ENCODE results near the gene MSI2. TPM values are rescaled to one million over a fixed set of nuclear protein-coding genes. Genes with fewer than 3 reads are reported as not detected.

Gene MSI2
- polyA plus RNA-seq, 3 donors: 82.8 to 94.6 (median 84.0) TPM

- no peak for DNase-seq (ENCODE audit: low read depth in 3 of 3, low spot score in 2 of 3)
Observed at GRCh38 chr17:57269052-57269451, 12.7 kb downstream of the MSI2 start.

GRCh38 chr17:57269598-57270255 lies 13.4 kb downstream of the MSI2 start:
- DNase-seq (ENCODE audit: low read depth in 3 of 3, low spot score in 2 of 3): no peak

GRCh38 chr17:57270801-57271245 lies 14.5 kb downstream of the MSI2 start:
- no peak for DNase-seq (ENCODE audit: low read depth in 3 of 3, low spot score in 2 of 3)

- no peak for DNase-seq (ENCODE audit: low read depth in 3 of 3, low spot score in 2 of 3)
Observed at GRCh38 chr17:57271821-57272220, 15.5 kb downstream of the MSI2 start.

GRCh38 chr17:57273490-57273889 lies 17.2 kb downstream of the MSI2 start:
- no peak for DNase-seq (ENCODE audit: low read depth in 3 of 3, low spot score in 2 of 3)

GRCh38 chr17:57274162-57274561 lies 17.8 kb downstream of the MSI2 start:
- DNase-seq (ENCODE audit: low read depth in 3 of 3, low spot score in 2 of 3): no peak

GRCh38 chr17:57275071-57275764 lies 18.9 kb downstream of the MSI2 start:
- DNase-seq (ENCODE audit: low read depth in 3 of 3, low spot score in 2 of 3): no peak

- DNase-seq (ENCODE audit: low read depth in 3 of 3, low spot score in 2 of 3): no peak
Observed at GRCh38 chr17:57276621-57277020, 20.3 kb downstream of the MSI2 start.

- DNase-seq (ENCODE audit: low read depth in 3 of 3, low spot score in 2 of 3): no peak
Observed at GRCh38 chr17:57277923-57278604, 21.7 kb downstream of the MSI2 start.

GRCh38 chr17:57278740-57279387 lies 22.5 kb downstream of the MSI2 start:
- DNase-seq (ENCODE audit: low read depth in 3 of 3, low spot score in 2 of 3): no peak

GRCh38 chr17:57279432-57279831 lies 23.1 kb downstream of the MSI2 start:
- DNase-seq (ENCODE audit: low read depth in 3 of 3, low spot score in 2 of 3): no peak

GRCh38 chr17:57281887-57282286 lies 25.6 kb downstream of the MSI2 start:
- DNase-seq (ENCODE audit: low read depth in 3 of 3, low spot score in 2 of 3): no peak

- DNase-seq (ENCODE audit: low read depth in 3 of 3, low spot score in 2 of 3): no peak
Observed at GRCh38 chr17:57282296-57282695, 26.0 kb downstream of the MSI2 start.

- DNase-seq (ENCODE audit: low read depth in 3 of 3, low spot score in 2 of 3): no peak
Observed at GRCh38 chr17:57283203-57283971, 27.1 kb downstream of the MSI2 start.

GRCh38 chr17:57284583-57284982 lies 28.3 kb downstream of the MSI2 start:
- no peak for DNase-seq (ENCODE audit: low read depth in 3 of 3, low spot score in 2 of 3)

GRCh38 chr17:57284984-57285646 lies 28.8 kb downstream of the MSI2 start:
- no peak for DNase-seq (ENCODE audit: low read depth in 3 of 3, low spot score in 2 of 3)

GRCh38 chr17:57285701-57286100 lies 29.4 kb downstream of the MSI2 start:
- DNase-seq (ENCODE audit: low read depth in 3 of 3, low spot score in 2 of 3): no peak

GRCh38 chr17:57286399-57287105 lies 30.2 kb downstream of the MSI2 start:
- no peak for DNase-seq (ENCODE audit: low read depth in 3 of 3, low spot score in 2 of 3)

GRCh38 chr17:57288040-57288772 lies 31.9 kb downstream of the MSI2 start:
- DNase-seq (ENCODE audit: low read depth in 3 of 3, low spot score in 2 of 3): no peak
